Adrenal gland (tissue), 5 donors: ENCODE measurements around the gene SLC35A5.

Experiments used
- POLR2A ChIP-seq, 2 donors: fragments of 450-650 bp; IDR thresholded peaks; one replicate each; pipeline ENCODE4 v1.6.1; 2017; ENCODE audit warnings: antibody characterized with exemption in 2 of 2, mild to moderate bottlenecking in 2 of 2, moderate library complexity in 1 of 2
- TF ChIP-seq, protein P1 (sequence below), 6 experiments: fragments of 450-650 bp in 4 of 6; fragments of 200-600 bp in 2 of 6; sonication (generic) in 1 of 6; IDR thresholded peaks; 1 replicate in 5 of 6; 2 replicates in 1 of 6; pipeline versions ENCODE4 v1.5.1 to v1.8.0; 2016 to 2021; ENCODE audit warnings: antibody characterized with exemption in 6 of 6, mild to moderate bottlenecking in 2 of 6, moderate library complexity in 1 of 6
- donor health status: DM: no; HTN: no; CAD: no.

DNA sequence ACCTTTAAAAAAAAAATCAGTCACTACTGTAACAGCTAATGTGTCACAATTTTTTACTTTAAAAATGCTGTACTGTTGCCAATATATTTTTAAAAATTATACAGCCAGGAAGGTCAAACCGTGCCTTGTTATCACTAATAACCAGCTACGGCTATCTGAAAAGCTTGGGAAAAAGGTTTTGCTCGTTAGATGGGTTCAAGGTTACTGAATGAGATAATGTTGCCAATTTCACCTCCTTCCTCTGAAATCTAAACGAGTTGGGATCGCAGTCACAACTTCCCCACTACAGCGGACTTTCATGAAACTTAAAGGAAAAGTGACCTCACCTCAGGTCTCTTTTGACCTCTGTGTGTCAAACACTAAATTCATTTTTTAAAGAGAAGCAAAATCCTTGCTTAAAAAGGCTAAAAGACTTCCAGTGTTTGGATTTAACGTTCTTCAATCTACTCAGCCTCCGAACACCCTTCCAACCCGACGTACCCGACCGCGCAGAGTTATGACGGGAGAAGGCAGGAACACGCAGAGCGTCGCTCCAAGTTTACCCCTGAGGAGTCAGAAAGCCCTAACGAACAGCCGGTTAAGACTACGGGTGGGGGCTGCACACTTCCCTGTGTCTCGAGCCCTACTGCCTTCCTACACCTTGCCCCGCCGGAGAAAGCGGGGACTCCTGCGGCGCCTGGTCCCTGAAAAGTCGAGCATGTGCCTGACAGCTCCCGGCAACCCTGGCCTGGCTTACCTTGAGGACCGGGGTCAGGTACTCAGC is 943 bp upstream of the SLC35A5 start:
- TF ChIP-seq, protein P1, sequence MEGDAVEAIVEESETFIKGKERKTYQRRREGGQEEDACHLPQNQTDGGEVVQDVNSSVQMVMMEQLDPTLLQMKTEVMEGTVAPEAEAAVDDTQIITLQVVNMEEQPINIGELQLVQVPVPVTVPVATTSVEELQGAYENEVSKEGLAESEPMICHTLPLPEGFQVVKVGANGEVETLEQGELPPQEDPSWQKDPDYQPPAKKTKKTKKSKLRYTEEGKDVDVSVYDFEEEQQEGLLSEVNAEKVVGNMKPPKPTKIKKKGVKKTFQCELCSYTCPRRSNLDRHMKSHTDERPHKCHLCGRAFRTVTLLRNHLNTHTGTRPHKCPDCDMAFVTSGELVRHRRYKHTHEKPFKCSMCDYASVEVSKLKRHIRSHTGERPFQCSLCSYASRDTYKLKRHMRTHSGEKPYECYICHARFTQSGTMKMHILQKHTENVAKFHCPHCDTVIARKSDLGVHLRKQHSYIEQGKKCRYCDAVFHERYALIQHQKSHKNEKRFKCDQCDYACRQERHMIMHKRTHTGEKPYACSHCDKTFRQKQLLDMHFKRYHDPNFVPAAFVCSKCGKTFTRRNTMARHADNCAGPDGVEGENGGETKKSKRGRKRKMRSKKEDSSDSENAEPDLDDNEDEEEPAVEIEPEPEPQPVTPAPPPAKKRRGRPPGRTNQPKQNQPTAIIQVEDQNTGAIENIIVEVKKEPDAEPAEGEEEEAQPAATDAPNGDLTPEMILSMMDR (IDR thresholded peaks at IDR 0.05), result no peak
- peak in 1 of 2 donors; percentile 59 for TF ChIP-seq POLR2A (IDR thresholded peaks at IDR 0.05)
